PC-9 (cell line): ENCODE results near the gene TM4SF1. TPM values are rescaled to one million over a fixed set of nuclear protein-coding genes. Genes with fewer than 3 reads are reported as not detected.

Experiments
- BruUV-seq: library from RNA; stranded (reverse); fragments of 400-500 nt; replicated peaks from 2 replicates; lab custom pipeline; 2021; lab: Mats Ljungman, UMichigan
- CTCF ChIA-PET: fragments of 300-600 bp; sonication (Branson Sonifier 250); formaldehyde crosslinking; loops from one replicate; lab custom pipeline; 2022; ENCODE audit warnings: antibody characterized with exemption; lab: Charles Lee
- POLR2A ChIA-PET: fragments of 300-600 bp; sonication (Branson Sonifier 250); formaldehyde crosslinking; loops from one replicate; lab custom pipeline; 2022; ENCODE audit warnings: antibody characterized with exemption; ENCODE audit not compliant: unreplicated experiment; lab: Charles Lee
- DNase-seq, 2 experiments: peaks; one replicate each; pipeline versions ENCODE4 v3.0.0 to v3.0.0-alpha.2; 2015 to 2022; ENCODE audit warnings: mixed read lengths in 1 of 2
- H2AFZ ChIP-seq: fragments of 200-600 bp; sonication (generic); 2 replicates; pipeline ENCODE4 v1.8.1; 2017; ENCODE audit warnings: antibody characterized with exemption
- H3F3A ChIP-seq: fragments of 200-600 bp; sonication (generic); 2 replicates; pipeline ENCODE4 v1.8.1; 2017; ENCODE audit warnings: antibody characterized with exemption, mild to moderate bottlenecking, low read depth; ENCODE audit not compliant: insufficient read depth
- H3K27ac ChIP-seq: fragments of 200-600 bp; sonication (generic); 2 replicates; pipeline ENCODE4 v1.6.1; 2016; ENCODE audit warnings: mixed run types
- H3K27me3 ChIP-seq: fragments of 200-600 bp; sonication (generic); 2 replicates; pipeline ENCODE4 v1.6.1; 2016; ENCODE audit warnings: low read depth, mixed run types; ENCODE audit not compliant: insufficient read depth
- H3K36me3 ChIP-seq: fragments of 200-600 bp; sonication (generic); 2 replicates; pipeline ENCODE4 v1.6.1; 2016; ENCODE audit warnings: low read depth, mixed run types
- H3K4me1 ChIP-seq: fragments of 200-600 bp; sonication (generic); replicated peaks from 2 replicates; pipeline ENCODE4 v1.6.1; 2016; ENCODE audit warnings: mixed run types; ENCODE audit not compliant: insufficient read depth
- H3K4me2 ChIP-seq: fragments of 200-600 bp; sonication (generic); 2 replicates; pipeline ENCODE4 v1.6.1; 2017; ENCODE audit warnings: mixed run types
- H3K4me3 ChIP-seq: fragments of 200-600 bp; sonication (generic); 2 replicates; pipeline ENCODE4 v1.6.1; 2016; ENCODE audit warnings: mixed run types
- H3K79me2 ChIP-seq: fragments of 200-600 bp; sonication (generic); 2 replicates; pipeline ENCODE4 v1.6.1; 2017; ENCODE audit warnings: low read depth, mixed run types
- H3K9me2 ChIP-seq: fragments of 200-600 bp; sonication (generic); 2 replicates; pipeline ENCODE4 v1.8.1; 2017; ENCODE audit warnings: mild to moderate bottlenecking; ENCODE audit not compliant: insufficient read depth
- H3K9me3 ChIP-seq: fragments of 200-600 bp; sonication (generic); 2 replicates; pipeline ENCODE4 v1.8.1; 2016; ENCODE audit warnings: low read depth; ENCODE audit not compliant: insufficient read depth
- H4K20me1 ChIP-seq: fragments of 200-600 bp; sonication (generic); 2 replicates; pipeline ENCODE4 v1.8.1; 2017; ENCODE audit not compliant: insufficient read depth
- CTCF ChIP-seq: fragments of 200-600 bp; sonication (generic); conservative IDR thresholded peaks from 2 replicates; pipeline ENCODE4 v1.6.1; 2017; ENCODE audit warnings: mixed run types, antibody characterized with exemption, mild to moderate bottlenecking, moderate library complexity
- EZH2 ChIP-seq: fragments of 200-600 bp; sonication (generic); IDR thresholded peaks from 2 replicates; pipeline ENCODE4 v1.8.0; 2017; ENCODE audit warnings: antibody characterized with exemption, low read depth
- intact Hi-C: fragments of 100-400 bp; cut with micrococcal nuclease; formaldehyde crosslinking; loops from one replicate; pipeline ENCODE4 v1.10.0; 2022; ENCODE audit not compliant: unreplicated experiment
- total RNA-seq: library from RNA; stranded (reverse); gene quantifications from 2 replicates; pipeline ENCODE4 v1.2.3, GENCODE V29; 2021

TM4SF1 gene
- total RNA-seq, 1 experiment from 2014 or later = 146 TPM

DNA sequence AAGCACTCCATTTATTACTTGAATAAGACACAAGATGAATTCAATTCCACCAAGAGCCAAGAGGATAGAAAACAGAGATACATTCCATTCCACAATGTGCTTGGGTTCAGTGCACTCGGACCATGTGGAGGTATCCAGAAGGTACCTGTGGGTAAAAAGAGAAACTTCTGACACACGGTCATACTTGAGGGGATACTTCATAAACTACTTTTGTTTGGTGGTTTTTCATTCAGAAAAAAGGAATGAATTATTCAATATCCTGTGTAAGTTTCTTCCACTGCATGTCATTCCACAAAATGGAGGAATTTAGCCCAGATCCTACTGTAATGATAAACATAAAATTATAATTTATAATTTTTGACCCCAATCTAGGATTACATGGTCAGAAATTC, 5.7 kb downstream of the TM4SF1 start:
- H3F3A ChIP-seq = peaks cover 80% of the 10 kb centered on the region
- CTCF ChIA-PET = no interaction called here
- H3K4me2 ChIP-seq = peak overlapping the region; percentile 98
- H3K36me3 ChIP-seq = peaks cover 74% of the 10 kb centered on the region
- H3K9me2 ChIP-seq = no peaks in the 10 kb centered on the region
- no peaks in the 10 kb centered on the region for H3K27me3 ChIP-seq
- TF ChIP-seq CTCF (no peak), EZH2 (no peak)
- intact Hi-C loops = no loop called here
- H3K27ac ChIP-seq = peak overlapping the region; percentile 99
- H3K4me3 ChIP-seq = peak overlapping the region; percentile 17
- BruUV-seq = no TSS peak
- peaks cover 61% of the 10 kb centered on the region for H3K79me2 ChIP-seq
- peaks cover 89% of the 10 kb centered on the region for H3K4me1 ChIP-seq
- H3K9me3 ChIP-seq = no peaks in the 10 kb centered on the region
- no peak overlapping the region for H2AFZ ChIP-seq
- no peaks in the 10 kb centered on the region for H4K20me1 ChIP-seq
- POLR2A ChIA-PET = no interaction called here
- DNase-seq = no peak

DNA sequence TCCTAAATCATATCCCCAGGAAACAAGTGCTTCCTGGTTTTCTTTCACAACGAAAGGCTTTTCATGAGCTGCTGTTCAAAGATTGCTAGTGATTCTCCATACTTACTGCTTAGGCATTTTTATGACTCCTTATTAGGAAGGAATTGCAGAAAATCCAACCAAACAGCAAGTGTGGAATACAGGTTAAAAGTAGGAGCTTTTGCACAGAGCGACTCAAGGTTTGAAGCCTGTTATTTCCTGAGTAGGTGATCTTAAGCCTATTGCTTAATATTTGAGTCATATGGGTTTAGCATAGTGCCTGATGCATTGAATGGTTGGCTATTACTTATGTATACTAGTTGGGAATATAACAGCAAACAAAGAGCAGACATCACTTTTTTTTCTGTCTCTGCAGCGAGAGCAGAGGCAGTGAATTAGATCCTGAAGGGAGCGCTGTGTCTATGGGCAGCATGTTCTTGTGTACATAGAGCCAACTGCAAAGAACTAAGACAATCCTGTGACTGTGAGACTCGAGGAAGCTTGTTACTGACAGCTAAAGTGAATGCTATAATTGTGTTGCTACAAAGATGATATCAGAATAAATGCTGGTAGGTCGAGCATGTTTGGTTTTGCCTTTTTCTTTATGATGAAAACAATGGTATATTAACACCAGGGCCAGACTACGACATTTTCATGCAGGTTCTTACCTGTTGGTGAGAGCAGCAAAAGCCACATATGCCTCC, 6.3 kb downstream of the TM4SF1 start:
- Histone ChIP-seq H3K9me2 (no peaks in the 10 kb centered on the region), H4K20me1 (no peaks in the 10 kb centered on the region), H3K27me3 (no peaks in the 10 kb centered on the region), H3K79me2 (peaks cover 55% of the 10 kb centered on the region), H3F3A (peaks cover 83% of the 10 kb centered on the region), H3K9me3 (no peaks in the 10 kb centered on the region), H3K4me1 (peaks cover 95% of the 10 kb centered on the region), H3K27ac (peak overlapping the region; percentile 99), H3K4me3 (peak overlapping the region; percentile 17), H3K36me3 (peaks cover 74% of the 10 kb centered on the region), H2AFZ (no peak overlapping the region), H3K4me2 (peak overlapping the region; percentile 98)
- POLR2A ChIA-PET = interaction anchor here (0.5 kb wide), 1 partner anchor 331 kb away, joined by 4 read pairs; no protein-coding TSS in a partner anchor
- CTCF ChIA-PET = no interaction called here
- intact Hi-C loops = no loop called here
- BruUV-seq = no TSS peak
- peak in 1 of 2 experiments; percentile 79 for DNase-seq
- TF ChIP-seq EZH2 (no peak), CTCF (no peak)

DNA sequence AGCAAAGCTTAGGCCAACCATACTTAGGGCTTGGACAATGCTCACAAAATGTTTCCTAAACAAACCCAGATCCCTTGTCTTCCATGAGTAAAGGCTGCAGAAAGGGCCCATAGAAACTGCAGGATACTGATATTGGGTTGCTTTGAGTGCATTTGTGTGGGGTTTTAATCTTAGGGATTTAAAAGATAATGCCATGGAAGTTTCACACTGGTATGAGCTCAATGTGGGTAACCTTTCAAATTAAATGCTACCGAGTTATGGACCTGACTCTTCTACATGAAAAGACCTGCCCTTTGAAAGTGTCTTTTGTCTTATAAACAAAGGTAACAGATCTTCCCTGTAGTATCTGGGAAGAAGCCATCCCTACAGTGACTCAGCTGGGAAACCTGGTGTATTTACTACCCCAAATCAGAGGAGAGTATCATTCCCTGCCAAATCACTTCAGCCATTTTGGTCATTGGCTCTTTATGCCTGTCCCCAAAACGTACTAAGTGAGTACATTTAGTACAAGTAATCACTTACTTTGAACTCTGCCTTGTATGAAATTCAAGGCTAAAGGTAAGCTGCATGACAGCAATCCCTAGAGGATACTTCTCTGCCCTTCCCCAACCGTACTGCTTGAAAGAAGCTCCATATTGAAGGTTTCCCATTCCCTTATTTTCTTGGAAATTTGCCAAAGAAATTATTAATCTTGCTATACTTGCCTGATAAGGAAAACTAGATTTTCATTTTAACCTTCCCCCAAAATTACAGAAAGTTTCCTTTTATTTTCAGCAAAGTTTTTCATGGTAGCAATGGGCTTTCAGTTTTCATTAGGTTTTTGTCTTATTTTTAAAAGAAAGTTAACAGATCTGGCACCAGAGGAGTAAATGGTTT, 7.2 kb downstream of the TM4SF1 start:
- H3K36me3 ChIP-seq = peaks cover 65% of the 10 kb centered on the region

More for the DNA sequence above, 7.2 kb downstream of the TM4SF1 start:
- BruUV-seq = no TSS peak
- Histone ChIP-seq H2AFZ (no peak overlapping the region), H3K4me1 (peaks cover 93% of the 10 kb centered on the region), H3K9me3 (no peaks in the 10 kb centered on the region; the same call in 1 of the 2 replicates), H3F3A (peaks cover 82% of the 10 kb centered on the region), H4K20me1 (no peaks in the 10 kb centered on the region), H3K4me2 (peak overlapping the region; percentile 98), H3K27me3 (no peaks in the 10 kb centered on the region), H3K9me2 (no peaks in the 10 kb centered on the region), H3K27ac (peak overlapping the region; percentile 99), H3K4me3 (no peak overlapping the region), H3K79me2 (peaks cover 46% of the 10 kb centered on the region)
- ChIA-PET POLR2A (interaction anchor here (0.5 kb wide), 1 partner anchor 330 kb away, joined by 4 read pairs; no protein-coding TSS in a partner anchor), CTCF (interaction anchor here (0.6 kb wide), 1 partner anchor 22 kb away, joined by 3 read pairs; no protein-coding TSS in a partner anchor)
- no peak for TF ChIP-seq CTCF
- TF ChIP-seq EZH2 = no peak
- no peak for DNase-seq
- intact Hi-C loops = no loop called here
